Keratinocyte (primary cell): ENCODE measurements around the gene ZER1.

Experiments
- CTCF ChIP-seq, 3 experiments: IDR thresholded peaks in 1 of 3; conservative IDR thresholded peaks in 1 of 3; optimal IDR thresholded peaks in 1 of 3; 2 replicates in 2 of 3; 3 replicates in 1 of 3; pipeline versions ENCODE3 to v1.5.1; 2011; ENCODE audit warnings: low read length in 3 of 3, mild to moderate bottlenecking in 3 of 3, moderate library complexity in 2 of 3, control low read depth in 1 of 3, inconsistent platforms in 1 of 3; ENCODE audit not compliant: insufficient read depth in 2 of 3; ENCODE audit errors: extremely low read depth in 1 of 3
- EZH2 ChIP-seq: IDR thresholded peaks from one replicate; pipeline ENCODE4 v1.6.1; 2012; ENCODE audit warnings: inconsistent platforms, mild to moderate bottlenecking, low read length, moderate library complexity

GRCh38 chr9:128705051-128705965, 66.4 kb downstream of the ZER1 start:
- TF ChIP-seq CTCF (optimal IDR thresholded peaks at IDR 0.05 in 1 of 3, IDR thresholded peaks at IDR 0.05 in 1 of 3, conservative IDR thresholded peaks at IDR 0.05 in 1 of 3; ENCODE audit: extremely low read depth in 1 of 3, insufficient read depth in 2 of 3, low read length in 3 of 3) (no peak), EZH2 (no peak)
